ENCODE measurements around the gene NOX5.

DNA sequence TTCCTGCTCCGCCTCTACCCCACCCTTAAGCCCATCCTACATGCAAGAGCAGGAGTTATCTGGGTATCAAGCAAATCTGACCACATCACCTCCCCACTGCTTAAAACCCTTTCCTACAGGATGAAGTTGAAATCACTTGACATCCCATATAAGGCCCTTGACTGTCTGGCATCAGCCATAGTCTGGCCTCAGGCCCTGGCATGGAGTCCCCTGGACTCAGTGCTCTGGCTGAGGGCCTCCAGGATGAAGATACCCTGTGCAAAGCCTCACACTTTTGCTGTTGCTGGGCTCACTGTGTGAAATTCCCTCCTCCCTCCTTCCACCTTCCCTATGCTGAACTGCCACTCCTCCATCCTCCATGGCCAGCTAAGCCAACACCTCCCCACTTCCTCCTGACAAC, 80.8 kb downstream of the NOX5 start:
- TF ChIP-seq BATF2 (CRISPR knock-in tag; IDR thresholded peaks at IDR 0.05): no peak
- no peak for TF ChIP-seq ZNF362 (CRISPR knock-in tag; IDR thresholded peaks at IDR 0.05; ENCODE audit: borderline replicate concordance)
- no peak for TF ChIP-seq CTCF (CRISPR knock-in tag; IDR thresholded peaks at IDR 0.05)
- TF ChIP-seq TEAD2 (CRISPR knock-in tag; IDR thresholded peaks at IDR 0.05): no peak
- no peak for TF ChIP-seq RARG (CRISPR knock-in tag; IDR thresholded peaks at IDR 0.05; ENCODE audit: low read depth)
- no peak for TF ChIP-seq JUNB (CRISPR knock-in tag; IDR thresholded peaks at IDR 0.05; ENCODE audit: borderline replicate concordance)
- TF ChIP-seq RBFOX2 (IDR thresholded peaks at IDR 0.05; ENCODE audit: low read depth, low read length): no peak
- TF ChIP-seq POLR2AphosphoS5 (IDR thresholded peaks at IDR 0.05; ENCODE audit: low read depth, low read length): no peak
- no peak for TF ChIP-seq JUN (CRISPR knock-in tag; IDR thresholded peaks at IDR 0.05)
- TF ChIP-seq SMC3 (IDR thresholded peaks at IDR 0.05; ENCODE audit: low read length): no peak
- no peak for TF ChIP-seq CHCHD3 (CRISPR knock-in tag; IDR thresholded peaks at IDR 0.05)
- TF ChIP-seq MYC (CRISPR knock-in tag; IDR thresholded peaks at IDR 0.05; ENCODE audit: borderline replicate concordance): no peak
